Loucy (cell line): ENCODE data around the gene LYRM4.

Experiments used
- H2AFZ ChIP-seq: fragments of 200-600 bp; sonication (generic); 2 replicates; pipeline ENCODE4 v1.6.0; 2016; ENCODE audit warnings: antibody characterized with exemption, mild to moderate bottlenecking, low read length, moderate library complexity
- H3F3A ChIP-seq: fragments of 200-600 bp; 2 replicates; pipeline ENCODE4 v1.6.0; 2016; ENCODE audit warnings: antibody characterized with exemption, low read depth, mild to moderate bottlenecking
- H3K27me3 ChIP-seq: fragments of 200-600 bp; sonication (generic); 2 replicates; pipeline ENCODE4 v1.6.1; 2014; ENCODE audit warnings: low read length, mild to moderate bottlenecking; ENCODE audit not compliant: insufficient read depth, poor library complexity, severe bottlenecking
- H3K36me3 ChIP-seq: fragments of 200-600 bp; sonication (generic); 2 replicates; pipeline ENCODE4 v1.6.1; 2016; ENCODE audit warnings: low read length; ENCODE audit not compliant: insufficient read depth
- H3K4me1 ChIP-seq: fragments of 200-600 bp; sonication (generic); 2 replicates; pipeline ENCODE4 v1.5.1; 2014; ENCODE audit warnings: low read length, mild to moderate bottlenecking; ENCODE audit not compliant: insufficient read depth, poor library complexity, severe bottlenecking
- H3K4me2 ChIP-seq: fragments of 200-600 bp; sonication (generic); 2 replicates; pipeline ENCODE4 v1.6.0; 2014; ENCODE audit warnings: antibody characterized with exemption, low read length, low read depth, mild to moderate bottlenecking; ENCODE audit not compliant: poor library complexity, severe bottlenecking
- H3K4me3 ChIP-seq: fragments of 200-600 bp; sonication (generic); 2 replicates; pipeline ENCODE4 v1.5.1; 2014; ENCODE audit warnings: low read length, mild to moderate bottlenecking, mixed read lengths; ENCODE audit not compliant: poor library complexity, severe bottlenecking
- H3K79me2 ChIP-seq: fragments of 200-600 bp; sonication (generic); 2 replicates; pipeline ENCODE4 v1.6.1; 2014; ENCODE audit warnings: low read length; ENCODE audit not compliant: insufficient read depth
- H3K9ac ChIP-seq: fragments of 200-600 bp; sonication (generic); 2 replicates; pipeline ENCODE4 v1.6.0; 2014; ENCODE audit warnings: mild to moderate bottlenecking, low read depth, low read length, moderate library complexity; ENCODE audit not compliant: poor library complexity, severe bottlenecking
- H3K9me2 ChIP-seq: fragments of 200-600 bp; sonication (generic); replicated peaks from 2 replicates; pipeline ENCODE4 v1.6.1; 2016; ENCODE audit warnings: low read depth, low read length, mixed read lengths
- H3K9me3 ChIP-seq: fragments of 200-600 bp; sonication (generic); 2 replicates; pipeline ENCODE4 v1.6.1; 2014; ENCODE audit warnings: mild to moderate bottlenecking, antibody characterized with exemption, low read length, low read depth; ENCODE audit not compliant: insufficient read depth
- H4K20me1 ChIP-seq: fragments of 200-600 bp; sonication (generic); 2 replicates; pipeline ENCODE4 v1.6.0; 2014; ENCODE audit warnings: antibody characterized with exemption, low read length, mild to moderate bottlenecking; ENCODE audit not compliant: insufficient read depth, poor library complexity, severe bottlenecking
- CTCF ChIP-seq: fragments of 200-600 bp; sonication (generic); conservative IDR thresholded peaks from 2 replicates; pipeline ENCODE4 v1.5.1; 2014; ENCODE audit warnings: mild to moderate bottlenecking, antibody characterized with exemption, low read length
- EZH2phosphoT487 ChIP-seq: fragments of 200-600 bp; IDR thresholded peaks from 2 replicates; pipeline ENCODE4 v1.6.1; 2018; ENCODE audit warnings: antibody characterized with exemption, mild to moderate bottlenecking, moderate library complexity, borderline replicate concordance

LYRM4 gene

GRCh38 chr6:5279891-5280338 lies 19.2 kb upstream of the LYRM4 start:
- Histone ChIP-seq H2AFZ (no peak overlapping the region), H3F3A (no peaks in the 10 kb centered on the region), H3K79me2 (peaks cover 9% of the 10 kb centered on the region; the same call in 1 of the 2 replicates), H3K27me3 (no peaks in the 10 kb centered on the region), H3K4me1 (peaks cover 13% of the 10 kb centered on the region), H3K9me3 (no peaks in the 10 kb centered on the region), H3K4me2 (no peak overlapping the region), H3K4me3 (no peak overlapping the region), H4K20me1 (no peaks in the 10 kb centered on the region), H3K9me2 (no peaks in the 10 kb centered on the region), H3K9ac (no peak overlapping the region), H3K36me3 (no peaks in the 10 kb centered on the region)
- no peak for TF ChIP-seq EZH2phosphoT487
- no peak for TF ChIP-seq CTCF

- TF ChIP-seq CTCF = no peak
- TF ChIP-seq EZH2phosphoT487 = no peak
- Histone ChIP-seq H2AFZ (no peak overlapping the region), H3K27me3 (no peaks in the 10 kb centered on the region), H3K36me3 (no peaks in the 10 kb centered on the region), H3K9me3 (no peaks in the 10 kb centered on the region), H3K4me2 (no peak overlapping the region), H3K9ac (no peak overlapping the region), H4K20me1 (no peaks in the 10 kb centered on the region), H3F3A (no peaks in the 10 kb centered on the region; the same call in 1 of the 2 replicates), H3K9me2 (no peaks in the 10 kb centered on the region), H3K4me1 (peaks cover 13% of the 10 kb centered on the region), H3K4me3 (no peak overlapping the region), H3K79me2 (peaks cover 15% of the 10 kb centered on the region; the same call in 1 of the 2 replicates)
Measured at GRCh38 chr6:5278565-5279120, 17.9 kb upstream of the LYRM4 start.

- Histone ChIP-seq H3K4me1 (peaks cover 17% of the 10 kb centered on the region), H3K4me3 (no peak overlapping the region), H2AFZ (no peak overlapping the region), H3K36me3 (no peaks in the 10 kb centered on the region), H3K27me3 (no peaks in the 10 kb centered on the region), H3K4me2 (no peak overlapping the region), H3K9me3 (no peaks in the 10 kb centered on the region), H3K9ac (no peak overlapping the region), H4K20me1 (no peaks in the 10 kb centered on the region), H3K79me2 (peaks cover 15% of the 10 kb centered on the region; the same call in 1 of the 2 replicates), H3F3A (no peaks in the 10 kb centered on the region; the same call in 1 of the 2 replicates), H3K9me2 (no peaks in the 10 kb centered on the region)
- TF ChIP-seq EZH2phosphoT487 = no peak
- TF ChIP-seq CTCF = no peak
Measured at GRCh38 chr6:5278047-5278446, 17.3 kb upstream of the LYRM4 start.
